Measurements from ENCODE around the gene RHOA.

The RHOA gene

GRCh38 chr3:49313896-49314688 lies 97.7 kb downstream of the RHOA start:
- DNase-seq = no peak

- no peak for DNase-seq
Measured at GRCh38 chr3:49311283-49311682, 100.5 kb downstream of the RHOA start.

GRCh38 chr3:49310677-49311076 lies 101.1 kb downstream of the RHOA start:
- DNase-seq = no peak

Data from DMS79 treated with DMSO at 0.1 percent for 48 hours (cell line).